Measurements from ENCODE around the gene GRM8.

Gene GRM8

DNA sequence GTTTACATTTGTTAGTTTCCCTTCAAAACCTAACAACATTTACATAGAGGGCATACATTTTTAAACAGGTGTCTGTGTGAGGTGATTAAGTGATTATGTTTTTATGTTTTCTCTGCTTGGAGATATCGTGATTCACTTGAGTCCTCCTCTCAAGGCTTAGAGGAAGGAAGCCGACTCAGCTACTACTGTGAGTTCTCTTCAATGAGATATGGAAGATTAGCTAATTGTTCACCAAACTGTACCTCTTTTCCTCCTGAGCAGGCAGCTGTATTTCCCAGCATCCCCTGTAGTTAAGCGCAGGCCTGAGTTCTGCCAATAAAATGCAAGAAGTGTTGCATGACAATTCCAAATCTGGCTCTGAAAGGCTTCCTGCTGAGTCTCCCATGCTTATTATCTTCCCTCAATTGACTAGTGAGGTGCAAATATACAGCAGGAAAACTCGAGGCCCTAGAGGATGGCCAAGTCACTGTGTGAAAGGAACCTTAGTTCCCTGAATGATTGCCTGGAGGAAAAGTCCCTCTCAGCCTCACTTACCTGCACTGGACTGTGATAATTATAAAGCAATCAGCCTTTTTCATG lies 528.7 kb downstream of the GRM8 start:
- no peak for DNase-seq (ENCODE audit: extremely low read depth, low read depth)
- TF ChIP-seq, protein P1, sequence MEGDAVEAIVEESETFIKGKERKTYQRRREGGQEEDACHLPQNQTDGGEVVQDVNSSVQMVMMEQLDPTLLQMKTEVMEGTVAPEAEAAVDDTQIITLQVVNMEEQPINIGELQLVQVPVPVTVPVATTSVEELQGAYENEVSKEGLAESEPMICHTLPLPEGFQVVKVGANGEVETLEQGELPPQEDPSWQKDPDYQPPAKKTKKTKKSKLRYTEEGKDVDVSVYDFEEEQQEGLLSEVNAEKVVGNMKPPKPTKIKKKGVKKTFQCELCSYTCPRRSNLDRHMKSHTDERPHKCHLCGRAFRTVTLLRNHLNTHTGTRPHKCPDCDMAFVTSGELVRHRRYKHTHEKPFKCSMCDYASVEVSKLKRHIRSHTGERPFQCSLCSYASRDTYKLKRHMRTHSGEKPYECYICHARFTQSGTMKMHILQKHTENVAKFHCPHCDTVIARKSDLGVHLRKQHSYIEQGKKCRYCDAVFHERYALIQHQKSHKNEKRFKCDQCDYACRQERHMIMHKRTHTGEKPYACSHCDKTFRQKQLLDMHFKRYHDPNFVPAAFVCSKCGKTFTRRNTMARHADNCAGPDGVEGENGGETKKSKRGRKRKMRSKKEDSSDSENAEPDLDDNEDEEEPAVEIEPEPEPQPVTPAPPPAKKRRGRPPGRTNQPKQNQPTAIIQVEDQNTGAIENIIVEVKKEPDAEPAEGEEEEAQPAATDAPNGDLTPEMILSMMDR (IDR thresholded peaks at IDR 0.05; ENCODE audit: low read depth, low read length): no peak

DNA sequence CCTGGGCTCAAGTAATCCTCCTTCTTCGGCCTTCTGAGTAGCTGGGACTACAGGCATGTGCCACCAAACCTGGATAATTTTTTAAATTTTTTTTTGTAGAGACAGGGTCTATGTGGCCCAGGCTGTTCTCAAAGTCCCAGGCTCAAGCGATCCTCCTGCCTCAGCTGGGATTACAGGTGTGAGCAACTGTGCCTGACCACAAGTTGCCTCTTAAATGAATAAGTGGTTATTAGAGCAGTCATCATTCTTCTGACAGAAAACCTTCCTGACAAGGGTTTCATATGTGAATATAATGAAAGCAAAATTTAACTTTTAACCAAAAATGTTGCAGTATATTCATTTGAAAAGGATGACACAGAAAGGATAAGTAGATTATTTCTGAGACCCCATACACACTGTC lies 532.5 kb downstream of the GRM8 start:
- no peak for DNase-seq (ENCODE audit: extremely low read depth, low read depth)
- TF ChIP-seq, protein P1 (IDR thresholded peaks at IDR 0.05; ENCODE audit: low read depth, low read length): no peak

DNA sequence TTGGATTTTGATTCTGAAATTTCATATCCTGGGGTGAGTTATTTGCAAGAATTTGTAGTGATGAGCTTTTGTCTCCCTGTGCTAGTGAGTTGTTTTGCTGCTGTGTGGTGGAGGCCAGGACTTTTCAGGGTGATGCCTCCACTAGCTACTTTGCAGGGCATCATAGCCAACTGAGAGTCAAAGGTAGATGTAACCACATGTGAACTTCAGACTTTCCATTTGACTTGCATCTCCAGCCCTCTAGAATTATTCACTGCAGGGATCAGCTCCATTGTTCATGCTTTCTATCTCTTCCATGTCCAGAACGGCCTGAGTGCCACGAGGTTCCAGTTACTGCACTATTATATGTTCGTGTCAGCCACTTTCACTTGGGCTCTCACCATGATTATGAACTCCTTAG lies 534.3 kb downstream of the GRM8 start:
- TF ChIP-seq, protein P1 (IDR thresholded peaks at IDR 0.05; ENCODE audit: low read depth, low read length): no peak
- no peak for DNase-seq (ENCODE audit: extremely low read depth, low read depth)

DNA sequence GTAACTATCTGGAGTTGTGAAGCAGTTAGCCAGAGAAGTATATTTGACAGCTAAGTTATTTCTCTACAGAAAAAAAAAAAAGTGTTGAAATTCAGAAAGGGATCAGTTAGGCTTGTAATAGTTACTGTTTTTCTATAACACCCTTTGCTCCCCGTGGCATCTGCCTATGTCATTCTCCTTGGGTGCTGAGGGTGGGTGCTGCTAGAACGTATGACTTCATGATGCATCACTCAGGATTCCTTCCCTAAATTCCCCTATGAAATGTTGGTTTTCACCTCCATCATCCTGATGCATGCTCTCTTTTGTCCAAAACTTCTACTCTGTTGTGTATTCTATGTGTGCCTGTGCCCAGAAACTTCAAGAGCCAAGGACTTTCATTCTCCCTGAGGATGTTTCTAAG lies 536.4 kb downstream of the GRM8 start:
- no peak for DNase-seq (ENCODE audit: extremely low read depth, low read depth)
- TF ChIP-seq, protein P1 (IDR thresholded peaks at IDR 0.05; ENCODE audit: low read depth, low read length): no peak

DNA sequence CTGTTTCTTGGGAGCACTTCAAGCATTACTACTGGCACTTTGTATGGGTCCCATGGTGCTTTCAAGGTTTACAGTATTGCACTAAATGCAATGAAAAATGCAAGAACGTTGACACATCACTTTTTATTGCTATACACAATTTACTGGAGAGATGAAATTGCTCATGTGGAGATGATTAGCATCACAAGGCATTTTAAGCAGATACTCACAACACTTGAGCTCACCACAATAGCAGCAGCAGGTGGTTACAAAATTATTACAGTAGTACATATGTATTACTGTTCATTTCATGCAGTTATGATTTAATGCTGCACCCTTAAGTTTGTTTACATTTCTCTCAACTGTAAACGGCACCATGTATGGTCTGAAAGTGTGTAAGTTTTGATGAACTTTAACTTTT lies 537.7 kb downstream of the GRM8 start:
- DNase-seq (ENCODE audit: extremely low read depth, low read depth): no peak
- TF ChIP-seq, protein P1 (IDR thresholded peaks at IDR 0.05; ENCODE audit: low read depth, low read length): no peak

DNA sequence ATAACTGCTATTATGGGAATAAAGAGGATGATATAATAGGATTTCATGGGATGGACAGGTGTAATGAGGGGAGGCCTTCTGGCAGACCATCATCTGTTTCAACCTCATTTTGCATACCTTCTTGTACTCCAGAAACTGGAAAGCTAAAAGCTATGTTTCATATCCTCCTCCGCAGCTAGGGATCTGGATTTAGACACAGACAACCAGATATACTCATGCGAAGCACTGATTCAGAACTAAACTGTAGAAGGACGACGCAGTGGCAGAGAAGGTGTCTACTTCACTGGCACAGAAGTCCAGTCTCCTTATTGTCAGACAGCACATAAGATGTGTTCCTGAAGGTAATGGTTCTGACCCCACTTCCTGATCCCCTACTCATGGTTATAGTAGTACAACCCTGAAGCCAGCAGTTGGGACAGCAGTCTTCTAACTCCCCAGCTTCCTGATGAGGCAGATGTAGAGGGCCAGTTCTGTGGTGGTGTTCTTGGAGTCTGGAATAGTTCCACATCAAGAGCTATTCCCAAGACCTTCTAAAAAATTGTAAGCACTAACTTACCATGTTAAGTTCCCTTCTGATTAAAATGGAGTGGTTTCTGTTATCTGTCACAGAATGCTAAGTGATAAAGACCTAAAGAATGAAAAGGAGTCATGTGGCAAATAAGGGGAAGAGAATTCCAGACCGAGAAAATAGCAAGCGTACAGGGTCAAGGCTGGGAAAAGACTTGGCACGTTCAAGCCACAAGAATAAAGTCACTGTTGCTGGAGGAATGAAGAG lies 550.3 kb downstream of the GRM8 start:
- no peak for DNase-seq (ENCODE audit: extremely low read depth, low read depth)

More for the DNA sequence above, 550.3 kb downstream of the GRM8 start:
- TF ChIP-seq, protein P1 (IDR thresholded peaks at IDR 0.05; ENCODE audit: low read depth, low read length): no peak
